GM19372 (cell line): ENCODE data around the gene RUNX2.
"Not testable (repeated sequence)": the region's sequence is repeated elsewhere in the genome, so short reads cannot be mapped to it uniquely, and the experiment has no call there.

Experiments used
- ATAC-seq: cut with Tn5 transposase; IDR thresholded peaks from one replicate; pipeline ENCODE4 v1.9.1; 2021; ENCODE audit warnings: mild to moderate bottlenecking, low read depth, moderate library complexity; ENCODE audit not compliant: unreplicated experiment

Gene RUNX2

DNA sequence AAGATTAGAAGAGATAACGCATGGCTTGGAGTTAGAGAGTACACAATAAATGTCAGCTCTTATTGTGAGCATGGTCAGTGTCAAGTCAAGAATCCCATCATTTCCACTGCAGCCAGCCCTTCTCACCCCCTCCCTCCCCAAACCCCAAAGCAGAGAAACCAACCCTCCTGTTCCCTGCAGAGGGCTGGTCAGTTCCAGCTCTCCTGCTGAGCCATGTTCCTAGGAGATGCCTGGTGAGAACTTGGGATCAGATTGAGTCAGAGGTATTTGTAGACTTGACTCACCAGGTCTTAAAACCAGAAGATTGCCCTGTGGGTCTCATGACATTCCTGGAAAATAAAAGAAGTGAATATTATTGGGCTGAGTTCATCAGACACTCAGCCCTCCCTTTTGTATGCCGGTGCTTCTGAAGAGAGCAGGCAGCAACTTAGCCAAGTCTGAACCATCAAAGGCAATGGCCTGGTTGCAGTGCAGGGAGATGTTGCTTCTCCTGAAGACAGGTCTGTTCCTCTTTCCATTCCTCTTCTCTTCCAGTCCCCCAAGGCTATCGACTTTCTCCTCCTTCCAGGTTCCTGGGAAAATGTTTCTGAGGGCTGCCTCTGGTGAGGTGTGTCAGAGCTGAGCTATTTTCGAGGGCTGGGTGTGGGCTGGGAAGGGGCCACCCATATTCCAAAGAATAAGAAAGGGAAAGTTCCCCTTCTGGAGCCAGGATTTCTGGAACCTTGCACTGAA, 327.8 kb downstream of the RUNX2 start:
- ATAC-seq = no peak

DNA sequence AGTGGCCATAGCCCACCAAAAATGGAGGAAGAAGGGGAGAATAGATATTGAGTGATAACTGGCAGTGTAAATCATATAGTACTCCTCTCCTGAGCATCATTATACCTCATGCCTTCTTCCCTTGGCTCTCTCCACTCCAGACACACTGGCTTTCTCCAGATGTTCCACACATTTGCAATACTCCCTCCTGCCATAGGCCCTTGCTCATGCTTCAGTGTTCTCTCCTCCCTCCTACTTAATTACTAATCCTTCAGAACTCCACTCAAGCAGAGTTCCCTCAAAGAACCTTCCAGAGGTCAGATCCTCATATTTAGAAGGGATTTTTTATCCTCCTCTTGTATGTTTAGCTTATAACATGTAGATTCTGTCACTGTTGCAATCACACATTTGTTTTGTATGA, 329.1 kb downstream of the RUNX2 start:
- no peak for ATAC-seq

- no peak for ATAC-seq
These were observed 330.3 kb downstream of the RUNX2 start for GRCh38 chr6:45658400-45658799.

- ATAC-seq = no peak
These were observed 330.8 kb downstream of the RUNX2 start for GRCh38 chr6:45658958-45659357.

DNA sequence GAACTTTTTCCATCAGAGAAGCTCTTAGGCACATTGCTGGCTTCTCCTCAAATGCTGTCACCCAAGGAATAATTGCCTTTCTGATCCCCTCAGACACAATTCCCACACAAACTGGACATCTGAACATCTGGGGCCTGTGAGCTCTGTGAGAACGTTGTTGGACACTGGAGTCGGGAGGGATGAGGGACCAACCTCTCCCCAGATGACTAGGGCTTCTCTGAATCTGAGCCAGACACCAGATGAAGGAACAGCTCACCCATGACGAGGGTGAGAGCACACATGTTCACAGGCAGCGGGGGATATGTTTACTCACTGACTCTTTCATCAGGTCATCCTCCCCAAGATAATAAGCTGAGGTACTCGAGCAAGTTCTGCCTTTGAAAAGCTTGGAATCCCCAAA, 333.5 kb downstream of the RUNX2 start:
- no peak for ATAC-seq

- ATAC-seq = peak; percentile 70
These were observed 335.4 kb downstream of the RUNX2 start for GRCh38 chr6:45663251-45664221.

GRCh38 chr6:45664707-45665106, 336.6 kb downstream of the RUNX2 start:
- no peak for ATAC-seq

- ATAC-seq = no peak
These were observed 337.7 kb downstream of the RUNX2 start for GRCh38 chr6:45665859-45666258.

DNA sequence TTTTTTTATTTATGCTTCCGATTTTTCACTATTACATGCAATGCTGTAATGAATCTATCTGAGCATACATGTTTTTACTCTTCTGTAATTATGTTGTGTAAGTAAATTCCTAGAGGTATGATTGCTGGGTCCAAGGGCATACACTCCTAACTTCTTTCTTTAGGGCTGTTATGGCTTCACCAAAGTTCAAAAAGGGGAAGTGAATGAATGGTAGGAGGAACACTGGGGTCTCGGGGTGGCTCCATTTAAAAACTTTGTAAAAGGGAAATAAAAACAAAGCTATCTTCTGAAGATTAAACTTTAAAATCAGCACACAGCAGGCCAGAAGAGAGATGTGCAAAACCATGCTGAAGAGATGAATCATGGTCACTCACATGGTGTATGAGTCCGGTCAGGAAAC, 338.7 kb downstream of the RUNX2 start:
- no peak for ATAC-seq

- no peak for ATAC-seq
These were observed 339.2 kb downstream of the RUNX2 start for GRCh38 chr6:45667300-45667699.

- ATAC-seq = no peak
These were observed 339.6 kb downstream of the RUNX2 start for GRCh38 chr6:45667766-45668165.

DNA sequence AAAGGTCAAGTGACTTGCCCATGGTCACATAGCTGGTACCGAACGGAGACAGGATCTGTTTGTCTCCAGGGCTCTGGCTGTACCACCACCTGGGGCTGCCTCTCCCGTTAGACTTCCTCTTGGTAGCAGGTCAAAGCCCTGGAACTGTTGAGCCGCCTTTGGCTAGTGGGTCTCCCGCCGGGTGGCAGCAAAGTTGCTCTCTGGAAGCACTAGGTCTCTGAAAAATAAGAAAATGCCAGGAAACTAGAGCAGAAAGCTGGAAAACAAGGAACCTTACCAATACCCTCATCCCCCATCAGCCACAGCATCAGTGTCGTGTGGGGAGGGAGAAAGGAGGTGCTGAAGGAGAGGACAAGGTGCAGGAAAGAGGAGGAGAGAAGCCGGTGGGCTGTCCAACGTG, 340.6 kb downstream of the RUNX2 start:
- ATAC-seq = no peak

DNA sequence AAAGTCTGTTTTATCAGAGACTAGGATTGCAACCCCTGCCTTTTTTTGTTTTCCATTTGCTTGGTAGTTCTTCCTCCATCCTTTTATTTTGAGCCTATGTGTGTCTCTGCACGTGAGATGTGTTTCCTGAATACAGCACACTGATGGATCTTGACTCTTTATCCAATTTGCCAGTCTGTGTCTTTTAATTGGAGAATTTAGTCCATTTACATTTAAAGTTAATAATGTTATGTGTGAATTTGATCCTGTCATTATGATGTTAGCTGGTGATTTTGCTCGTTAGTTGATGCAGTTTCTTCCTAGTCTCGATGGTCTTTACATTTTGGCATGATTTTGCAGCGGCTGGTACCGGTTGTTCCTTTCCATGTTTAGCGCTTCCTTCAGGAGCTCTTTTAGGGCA, 345.0 kb downstream of the RUNX2 start:
- not testable (repeated sequence) for ATAC-seq

DNA sequence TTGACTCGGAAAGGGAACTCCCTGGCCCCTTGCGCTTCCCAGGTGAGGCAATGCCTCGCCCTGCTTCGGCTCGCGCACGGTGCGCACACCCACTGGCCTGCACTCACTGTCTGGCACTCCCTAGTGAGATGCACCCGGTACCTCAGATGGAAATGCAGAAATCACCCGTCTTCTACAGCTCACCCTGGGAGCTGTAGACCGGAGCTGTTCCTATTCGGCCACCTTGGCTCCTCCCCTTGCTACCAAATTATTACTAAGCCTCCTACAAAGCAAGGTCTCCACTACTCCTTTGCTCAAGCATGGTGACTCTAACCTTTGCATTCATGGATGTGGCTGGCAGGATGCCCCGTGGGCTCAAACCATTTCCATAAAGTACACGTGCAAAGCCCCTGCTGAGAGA, 347.0 kb downstream of the RUNX2 start:
- not testable (repeated sequence) for ATAC-seq

DNA sequence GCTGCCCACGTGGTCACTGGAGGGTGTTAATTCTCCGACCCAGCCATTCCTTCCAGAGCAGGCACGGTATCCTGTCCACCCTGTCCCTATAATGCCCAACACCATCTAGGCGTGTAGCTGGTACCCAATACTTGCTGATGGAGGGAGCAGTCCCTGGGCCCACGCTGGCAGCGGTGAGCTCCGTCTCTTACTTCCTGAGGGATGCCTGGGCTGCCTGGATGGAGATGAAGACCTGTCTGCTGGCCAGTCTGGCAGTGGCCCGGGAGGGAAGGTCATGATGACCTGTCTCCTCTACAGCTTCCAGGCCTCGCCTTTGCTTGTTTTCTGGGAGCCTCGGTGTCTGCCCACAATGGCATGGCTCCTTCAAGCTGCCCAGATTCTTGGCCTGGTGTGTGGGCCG, 347.5 kb downstream of the RUNX2 start:
- no peak for ATAC-seq

- ATAC-seq = no peak
These were observed 348.2 kb downstream of the RUNX2 start for GRCh38 chr6:45676380-45676779.

DNA sequence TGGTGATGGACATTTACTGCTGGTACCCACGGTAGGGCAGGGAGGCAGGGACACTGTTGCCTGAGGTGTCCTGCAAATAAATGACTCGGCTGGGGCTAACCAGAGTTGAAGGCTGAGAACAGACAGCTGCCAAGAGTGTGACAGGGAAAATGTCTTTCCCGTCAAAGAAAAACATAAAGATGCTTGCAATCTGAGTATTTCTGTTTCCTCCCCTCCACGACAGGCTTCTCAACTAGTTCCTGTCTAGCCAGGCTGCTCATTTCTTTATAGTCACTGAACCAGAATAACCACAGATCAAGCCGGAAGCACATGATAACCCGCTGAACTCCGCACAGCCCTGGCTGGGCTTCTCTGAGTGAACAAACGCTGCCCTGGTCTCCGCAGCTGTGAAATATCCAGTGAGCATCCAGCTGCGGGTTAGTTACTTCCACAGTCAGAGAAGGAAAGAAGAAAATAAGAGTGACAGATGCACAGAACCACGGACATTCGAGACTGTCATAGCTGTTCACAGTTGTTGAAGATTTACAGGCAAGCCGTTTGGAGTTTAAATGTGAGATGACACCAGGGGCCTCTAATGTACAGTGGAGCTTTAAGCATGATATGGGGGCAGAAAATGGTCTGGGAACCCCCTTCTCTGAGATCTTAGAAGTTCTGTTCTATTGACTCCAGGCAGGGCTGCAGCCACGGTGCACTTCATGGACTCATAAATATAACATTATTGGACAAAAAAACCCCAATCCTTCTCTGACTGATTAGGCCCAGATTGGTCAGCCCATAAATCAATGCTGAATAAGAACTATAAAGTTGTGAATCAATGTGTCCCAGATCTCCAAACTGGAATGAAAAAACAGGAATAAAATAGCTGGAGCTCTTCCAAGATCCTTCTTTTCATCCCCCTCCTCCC, 349.5 kb downstream of the RUNX2 start:
- ATAC-seq = peak; percentile 46

GRCh38 chr6:45678285-45678607, 350.1 kb downstream of the RUNX2 start:
- no peak for ATAC-seq

GRCh38 chr6:45679163-45679562, 351.0 kb downstream of the RUNX2 start:
- no peak for ATAC-seq

GRCh38 chr6:45679631-45680030, 351.5 kb downstream of the RUNX2 start:
- no peak for ATAC-seq
